HL-60/S4 treated with phorbol 12-myristate 13-acetate at 8.2 ng/mL for 4 days and 3 days (cell line): ENCODE data around the gene DCBLD2.

Experiments
- in situ Hi-C: fragments of 300-500 bp; cut with MboI; formaldehyde crosslinking; loops from 2 replicates; pipeline ENCODE4 v1.15.0; 2022; ENCODE audit warnings: low sequenced_read_pairs

The DCBLD2 gene, protein sequence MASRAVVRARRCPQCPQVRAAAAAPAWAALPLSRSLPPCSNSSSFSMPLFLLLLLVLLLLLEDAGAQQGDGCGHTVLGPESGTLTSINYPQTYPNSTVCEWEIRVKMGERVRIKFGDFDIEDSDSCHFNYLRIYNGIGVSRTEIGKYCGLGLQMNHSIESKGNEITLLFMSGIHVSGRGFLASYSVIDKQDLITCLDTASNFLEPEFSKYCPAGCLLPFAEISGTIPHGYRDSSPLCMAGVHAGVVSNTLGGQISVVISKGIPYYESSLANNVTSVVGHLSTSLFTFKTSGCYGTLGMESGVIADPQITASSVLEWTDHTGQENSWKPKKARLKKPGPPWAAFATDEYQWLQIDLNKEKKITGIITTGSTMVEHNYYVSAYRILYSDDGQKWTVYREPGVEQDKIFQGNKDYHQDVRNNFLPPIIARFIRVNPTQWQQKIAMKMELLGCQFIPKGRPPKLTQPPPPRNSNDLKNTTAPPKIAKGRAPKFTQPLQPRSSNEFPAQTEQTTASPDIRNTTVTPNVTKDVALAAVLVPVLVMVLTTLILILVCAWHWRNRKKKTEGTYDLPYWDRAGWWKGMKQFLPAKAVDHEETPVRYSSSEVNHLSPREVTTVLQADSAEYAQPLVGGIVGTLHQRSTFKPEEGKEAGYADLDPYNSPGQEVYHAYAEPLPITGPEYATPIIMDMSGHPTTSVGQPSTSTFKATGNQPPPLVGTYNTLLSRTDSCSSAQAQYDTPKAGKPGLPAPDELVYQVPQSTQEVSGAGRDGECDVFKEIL

DNA sequence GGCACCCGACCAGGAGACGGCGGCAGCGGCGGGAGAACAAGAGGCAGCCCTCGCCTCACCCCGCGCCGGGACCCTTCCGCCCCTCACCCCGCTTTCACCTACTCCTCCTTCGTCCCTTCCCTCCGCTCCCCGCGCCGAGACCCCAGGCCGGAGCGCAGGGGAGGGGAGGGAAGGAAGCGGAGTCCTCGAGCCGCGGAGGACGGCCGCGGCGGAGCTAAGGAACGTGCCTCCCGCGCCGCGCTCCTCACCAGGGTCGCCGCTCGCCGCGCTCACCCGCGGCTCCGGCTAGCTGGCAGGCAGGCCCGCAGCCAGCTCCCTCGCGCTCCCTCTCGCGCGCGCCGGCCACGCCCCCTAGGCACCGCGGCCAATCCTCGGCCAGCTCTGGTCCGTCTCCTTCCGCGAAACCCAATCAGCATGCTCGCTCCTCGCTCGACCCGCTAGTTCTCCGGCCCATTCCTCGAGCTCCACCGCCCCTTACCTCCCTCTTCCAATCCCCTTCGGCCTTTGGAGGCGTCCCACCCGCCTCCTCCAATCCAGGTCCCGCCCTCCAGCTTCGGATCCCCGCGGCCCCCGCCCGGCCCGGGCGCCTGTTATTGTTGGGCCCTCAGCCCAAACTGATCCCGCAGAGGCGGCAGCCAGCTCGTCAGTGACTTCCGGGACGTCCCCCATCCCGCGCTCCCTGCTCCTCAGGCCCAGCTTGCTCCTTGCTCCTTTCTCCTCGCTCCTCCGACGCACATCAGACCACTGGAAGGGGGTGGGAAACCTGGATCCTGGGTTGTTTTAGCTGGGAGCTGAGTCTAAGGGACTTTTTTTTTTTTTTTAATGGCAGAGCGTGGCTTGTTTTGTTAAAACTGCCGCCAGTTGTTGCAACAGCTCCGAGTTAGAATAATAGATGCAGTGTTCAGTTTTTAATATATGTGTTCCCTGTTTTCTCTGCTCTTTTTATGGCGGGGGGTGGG lies at the start of gene DCBLD2:
Gene DCBLD2, minus strand, starts transcription at position 304 of the 959 bp plus-strand sequence. CDS start 369 bp downstream, outside the sequence.
- in situ Hi-C loops, result no loop called here

DNA sequence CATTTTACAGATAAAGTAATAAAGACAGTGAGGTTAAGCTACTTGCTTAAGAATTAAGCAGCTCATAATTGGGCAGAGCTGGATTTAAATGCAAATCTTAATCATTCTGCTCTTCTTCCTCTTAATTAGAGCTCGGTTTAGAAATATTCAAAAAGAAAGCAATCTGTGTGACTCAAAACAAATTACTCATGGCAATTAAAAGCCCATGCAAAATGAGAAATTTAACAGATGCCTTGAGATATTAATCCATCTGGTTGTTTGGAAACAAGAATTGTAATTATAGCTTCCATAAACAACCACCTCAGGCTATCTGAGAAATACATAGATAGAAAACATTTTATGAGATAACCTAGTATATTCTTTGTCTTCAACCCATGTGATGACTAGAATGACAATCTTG lies 44.2 kb upstream of the DCBLD2 start:
- in situ Hi-C loops, result no loop called here

DNA sequence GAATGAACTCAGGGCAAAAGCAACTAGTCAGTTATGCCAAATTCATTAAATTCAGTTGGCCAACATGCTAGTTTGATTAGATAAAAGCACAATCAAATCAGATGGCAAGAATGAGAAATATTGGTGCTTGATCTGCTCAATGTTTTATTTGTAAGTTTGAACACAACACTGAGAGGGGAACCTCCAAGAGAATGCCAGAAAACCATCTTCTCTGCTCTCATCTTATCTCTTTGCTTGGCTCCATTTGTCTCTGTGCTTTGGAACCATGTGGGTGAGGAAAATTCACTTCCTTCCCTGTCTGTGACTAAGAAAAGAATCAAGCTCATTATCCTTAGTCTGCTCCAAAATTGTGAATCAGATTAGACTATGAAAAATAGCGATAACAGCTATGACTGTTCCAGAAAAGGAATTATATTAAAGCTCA lies 43.6 kb upstream of the DCBLD2 start:
- in situ Hi-C loops, result no loop called here

DNA sequence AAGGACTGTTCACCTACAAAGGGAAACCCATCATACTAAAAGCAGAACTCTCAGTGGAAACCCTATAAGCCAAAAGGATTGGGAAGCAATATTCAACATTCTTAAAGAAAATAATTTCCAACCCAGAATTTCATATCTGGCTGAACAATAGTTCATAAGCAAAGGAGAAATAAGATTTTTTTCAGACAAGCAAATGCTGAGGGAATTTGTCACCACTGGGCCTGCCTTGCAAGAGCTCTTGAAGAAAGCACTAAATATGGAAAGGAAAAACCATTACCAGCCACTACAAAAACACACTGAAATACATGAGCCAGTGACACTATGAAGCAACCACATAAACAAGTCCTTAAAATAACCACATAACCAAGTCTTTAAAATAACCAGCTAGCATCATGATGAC lies 28.9 kb upstream of the DCBLD2 start:
- in situ Hi-C loops, result no loop called here

DNA sequence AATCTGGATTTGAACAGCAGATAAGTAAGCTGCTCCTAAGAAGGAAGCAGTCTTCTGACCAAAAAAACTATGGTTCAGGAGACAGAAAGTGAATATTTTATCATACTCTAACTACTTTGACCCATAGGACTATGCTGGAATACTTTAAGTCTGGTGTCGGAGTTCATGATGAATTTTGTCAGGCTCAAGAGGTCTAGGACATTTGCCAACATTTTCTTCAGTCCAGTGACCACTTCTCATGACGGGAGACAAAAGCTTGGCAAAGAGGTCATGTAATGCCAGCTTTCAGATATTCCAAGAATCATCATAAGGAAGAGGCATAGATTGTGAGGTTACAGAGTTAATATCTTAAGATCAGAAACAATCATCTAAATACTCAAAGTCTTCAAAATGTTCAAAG lies 20.5 kb upstream of the DCBLD2 start:
- in situ Hi-C loops, result no loop called here

DNA sequence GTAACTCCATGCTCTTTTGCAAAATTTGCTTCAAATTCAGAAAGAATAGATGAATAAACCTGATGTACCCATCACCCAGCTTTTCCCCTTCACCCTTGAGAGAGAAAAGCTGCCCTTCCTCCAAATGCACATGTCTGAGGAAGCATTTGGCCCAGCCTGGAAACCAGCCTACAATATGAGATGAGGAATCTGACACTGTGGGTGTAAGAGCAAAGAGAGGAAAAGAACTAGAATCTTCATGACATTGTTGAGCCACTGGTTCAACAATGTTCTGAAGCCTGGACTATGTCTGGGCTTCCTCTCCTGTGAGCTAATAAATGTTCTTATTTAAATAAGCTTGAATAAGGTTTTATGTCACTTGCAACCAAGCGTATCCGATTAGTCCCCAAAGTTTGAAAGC lies 18.7 kb upstream of the DCBLD2 start:
- in situ Hi-C loops, result no loop called here

DNA sequence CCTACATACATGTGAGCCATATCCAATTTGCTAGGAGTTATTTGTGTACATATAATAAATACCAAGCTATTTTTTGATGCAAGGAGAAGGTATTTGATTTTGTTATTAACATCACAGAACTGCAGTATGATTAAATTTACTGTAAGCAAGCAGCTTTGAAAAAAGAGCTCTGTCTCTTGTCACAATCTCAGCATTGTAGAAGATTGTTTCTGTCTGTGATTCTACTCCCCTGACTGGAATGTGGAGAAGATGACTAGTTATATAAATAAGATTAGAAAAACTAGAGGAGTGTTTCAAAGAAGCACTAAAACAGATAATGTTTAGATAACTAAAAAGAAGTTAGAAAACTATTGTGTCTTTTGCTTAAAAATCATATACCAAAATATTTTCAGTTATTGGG lies 17.1 kb upstream of the DCBLD2 start:
- in situ Hi-C loops, result no loop called here

DNA sequence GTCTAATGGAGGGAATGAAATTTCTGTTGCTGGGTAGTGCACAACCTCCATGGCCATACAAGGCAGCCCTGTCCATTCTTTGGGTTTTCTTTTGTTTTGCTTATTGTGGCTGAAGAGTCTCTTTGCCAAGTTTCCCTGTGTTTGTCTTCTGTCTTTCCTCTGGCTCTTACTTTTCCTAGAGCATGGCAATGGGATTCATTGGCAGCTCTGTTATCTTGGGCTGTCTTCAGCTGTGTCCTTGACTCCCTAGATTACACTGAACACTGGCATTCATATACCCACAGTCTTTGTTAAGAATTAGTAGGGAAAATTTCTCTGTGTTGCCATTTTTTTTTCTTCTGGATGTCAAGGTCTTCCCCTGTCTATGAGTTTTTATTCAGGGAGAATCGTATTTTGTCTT lies 16.1 kb upstream of the DCBLD2 start:
- in situ Hi-C loops, result no loop called here

DNA sequence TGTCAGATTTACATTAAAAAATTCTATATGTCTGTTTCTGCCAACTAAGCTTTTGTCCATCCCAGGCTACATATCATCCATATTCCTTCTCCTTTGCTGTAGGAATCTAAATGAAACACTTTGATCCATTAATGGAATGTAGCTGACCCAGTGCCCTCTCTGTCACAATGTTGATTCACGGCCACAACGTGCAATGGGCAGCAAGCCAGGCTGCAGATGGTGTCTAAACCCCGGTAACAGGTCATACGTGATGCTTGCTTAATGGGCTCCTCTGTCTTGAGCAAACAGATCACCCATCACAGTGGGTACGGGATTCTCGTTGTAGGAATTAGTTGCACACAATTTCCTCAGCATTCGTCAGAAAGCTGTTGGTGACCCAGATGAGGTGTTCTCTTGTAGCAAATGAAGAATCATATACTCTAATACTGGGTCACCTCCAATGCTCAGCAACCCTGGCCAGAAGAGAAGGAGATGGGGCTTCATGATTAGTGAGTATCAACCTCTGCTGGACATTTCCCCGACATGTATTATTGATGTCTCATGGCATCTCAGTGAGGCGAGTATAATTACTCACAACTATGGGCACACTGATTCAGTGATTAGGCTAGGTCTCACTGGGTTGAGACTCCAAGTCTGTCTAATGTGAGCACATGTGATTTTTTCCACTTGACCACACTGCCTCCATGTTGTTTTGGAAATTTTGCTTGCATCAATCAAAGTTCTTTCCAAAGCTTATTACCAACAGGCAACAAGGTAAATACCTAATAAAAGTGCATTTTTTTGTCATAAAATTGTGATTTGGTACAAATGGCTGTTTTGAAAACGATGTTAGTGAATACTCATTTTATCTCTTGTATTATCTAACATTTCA lies 12.9 kb upstream of the DCBLD2 start:
- in situ Hi-C loops, result no loop called here

DNA sequence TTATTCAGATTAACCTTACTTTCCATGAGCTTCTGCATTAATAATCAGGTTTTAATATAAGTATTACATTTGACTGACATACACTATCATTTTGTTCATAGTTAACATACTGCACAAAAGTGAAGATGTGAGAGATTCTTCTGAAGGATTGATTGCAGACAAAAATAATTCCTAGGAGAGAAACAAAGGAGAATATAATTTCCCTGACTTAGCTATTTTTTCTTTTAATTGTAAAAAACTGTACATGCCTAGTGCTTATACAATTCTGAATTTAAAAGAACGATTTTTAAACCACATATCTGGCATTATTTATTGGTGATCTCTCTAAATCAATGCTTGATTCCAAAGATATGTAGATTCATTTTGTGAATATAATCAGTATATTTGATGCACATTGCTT lies 11.0 kb upstream of the DCBLD2 start:
- in situ Hi-C loops, result no loop called here

DNA sequence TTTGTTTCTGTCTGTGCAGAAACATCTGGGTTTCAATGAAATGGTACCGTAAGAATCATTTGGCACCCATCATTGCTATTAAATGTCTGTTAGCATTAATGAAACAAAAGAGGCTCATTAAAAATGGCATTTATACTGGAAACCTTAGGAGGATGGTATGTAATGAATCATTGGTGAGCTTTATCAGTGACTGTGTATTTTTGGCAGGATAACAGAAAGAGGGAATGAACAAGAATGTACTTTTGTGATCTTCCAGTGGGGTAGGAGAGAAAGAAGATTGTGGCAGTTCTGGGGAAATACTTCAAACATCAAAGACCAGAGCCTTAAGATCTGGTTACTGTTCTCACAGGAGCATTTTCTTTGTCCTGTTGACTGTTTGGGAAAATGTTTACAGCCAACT lies 4.7 kb upstream of the DCBLD2 start:
- in situ Hi-C loops, result no loop called here

DNA sequence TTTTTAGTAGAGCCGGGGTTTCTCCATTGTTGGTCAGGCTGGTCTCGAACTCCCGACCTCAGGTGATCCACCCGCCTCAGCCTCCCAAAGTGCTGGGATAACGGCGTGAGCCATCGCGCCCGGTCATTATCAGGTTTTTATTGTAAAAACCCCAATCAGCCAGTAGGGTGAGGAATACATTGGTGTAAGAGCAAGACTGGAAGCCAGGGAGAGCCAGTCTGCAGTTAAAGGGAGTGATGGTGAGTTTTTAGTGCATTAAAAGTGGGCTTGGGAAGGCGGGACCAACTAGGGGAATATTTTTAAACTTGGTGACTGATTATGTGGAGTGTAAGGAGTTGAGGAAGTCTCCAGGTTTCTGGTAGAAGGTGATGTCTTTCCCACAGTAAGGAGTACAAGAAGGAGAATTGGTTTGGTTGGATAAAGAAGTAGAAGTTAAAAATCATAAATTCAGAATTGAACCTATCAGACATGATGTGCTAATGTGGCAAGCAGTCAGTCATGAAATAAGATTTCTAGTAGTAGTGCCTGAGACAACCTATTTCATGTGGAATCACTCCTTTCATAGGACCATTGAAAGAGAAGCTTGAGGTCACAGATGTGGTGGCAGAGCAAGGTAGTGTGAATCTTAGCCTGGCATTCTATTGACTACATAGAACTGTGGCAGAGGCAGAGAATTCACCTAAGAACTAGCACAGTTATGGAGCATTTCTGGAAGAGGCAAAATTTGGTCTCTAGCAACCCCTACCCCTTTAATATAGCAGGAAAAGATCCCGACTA lies 2.4 kb upstream of the DCBLD2 start:
- in situ Hi-C loops, result no loop called here

DNA sequence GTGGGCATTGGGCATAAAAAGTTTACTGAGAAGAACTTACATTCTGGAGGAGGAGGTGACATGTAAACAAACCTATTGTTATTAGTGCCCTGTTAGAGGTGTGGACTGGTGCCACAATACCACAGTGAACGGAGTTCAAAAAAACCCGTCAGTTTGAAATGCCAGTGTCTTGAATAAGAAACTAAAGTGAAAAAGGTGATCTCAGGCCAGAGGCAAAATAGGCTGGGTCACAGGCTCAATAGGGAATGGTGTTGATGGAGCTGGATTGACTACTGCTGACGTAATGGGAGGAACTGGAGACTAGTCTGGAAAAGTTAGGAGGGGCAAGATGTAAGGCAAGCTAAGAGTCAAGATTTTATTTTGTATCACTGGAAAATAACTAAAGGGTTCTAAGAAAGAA lies 1.6 kb upstream of the DCBLD2 start:
- in situ Hi-C loops, result no loop called here

DNA sequence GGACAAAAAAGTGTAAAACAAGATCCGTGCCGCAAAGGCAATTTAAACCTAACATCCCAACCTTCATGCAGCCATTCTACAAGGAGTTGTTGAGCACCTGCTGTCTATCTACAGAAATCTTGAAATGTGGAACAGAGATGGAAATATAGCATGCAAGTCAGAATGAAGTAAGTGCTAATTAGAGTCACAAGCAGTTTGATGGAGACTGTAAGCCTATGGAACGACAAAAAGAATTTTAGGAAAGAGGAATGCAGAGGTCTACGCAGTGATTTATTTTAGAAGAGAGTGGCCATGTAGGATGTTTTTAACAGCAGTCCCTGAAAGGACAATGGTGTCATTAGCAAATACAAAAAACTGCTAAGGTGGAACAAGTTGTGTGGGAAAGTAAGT lies 851 bp upstream of the DCBLD2 start:
- in situ Hi-C loops, result no loop called here

DNA sequence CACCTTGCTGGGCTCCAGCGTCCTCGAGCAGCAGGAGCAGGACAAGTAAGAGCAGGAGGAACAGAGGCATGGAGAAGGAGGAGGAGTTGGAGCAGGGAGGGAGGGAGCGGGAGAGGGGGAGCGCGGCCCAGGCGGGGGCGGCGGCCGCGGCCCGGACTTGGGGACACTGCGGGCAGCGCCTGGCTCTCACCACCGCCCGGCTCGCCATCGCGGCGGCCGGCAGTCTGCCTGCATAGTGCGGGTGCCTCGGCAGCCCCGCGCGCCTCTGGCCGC lies 440 bp downstream of the DCBLD2 start:
- in situ Hi-C loops, result no loop called here

DNA sequence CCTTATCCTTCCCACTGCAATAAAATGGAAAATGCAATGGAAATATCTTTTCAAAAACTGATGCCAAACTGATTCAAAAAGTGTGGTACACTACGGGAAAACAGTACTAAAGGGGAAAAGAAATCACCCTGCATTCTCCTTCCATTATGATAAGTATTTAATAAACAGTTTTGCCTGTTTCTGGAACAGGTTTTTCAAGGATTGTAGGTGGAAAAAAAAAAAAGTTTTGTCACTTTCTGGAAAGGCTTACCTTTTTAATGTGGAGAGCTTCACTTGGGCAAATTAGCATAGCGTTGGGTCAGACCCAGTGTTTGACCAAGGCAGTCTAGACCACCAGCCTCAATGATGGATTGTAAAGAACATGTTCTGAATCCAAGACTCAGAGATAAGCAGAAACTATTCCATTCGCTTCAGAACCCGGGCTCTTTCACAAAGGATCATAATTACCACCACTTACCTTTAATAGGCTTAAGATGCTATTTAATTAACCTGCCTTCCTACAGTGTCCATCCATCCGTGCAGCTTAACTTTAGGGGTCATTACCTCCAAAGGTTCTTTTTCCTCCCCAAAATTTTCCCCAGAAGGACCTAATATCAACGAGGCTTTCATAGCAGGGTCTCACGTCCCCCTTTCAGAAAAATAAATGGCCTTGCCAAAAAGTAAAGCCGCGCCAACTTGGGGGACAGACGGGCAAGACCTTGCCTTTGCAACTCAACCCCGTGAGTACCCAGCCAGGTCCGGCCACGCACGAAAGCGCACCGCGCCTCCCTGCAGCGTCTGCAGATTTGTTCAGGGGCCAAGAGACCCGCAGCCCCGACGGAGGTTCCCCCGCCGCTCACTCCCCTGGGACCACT lies 1.0 kb downstream of the DCBLD2 start:
- in situ Hi-C loops, result no loop called here

DNA sequence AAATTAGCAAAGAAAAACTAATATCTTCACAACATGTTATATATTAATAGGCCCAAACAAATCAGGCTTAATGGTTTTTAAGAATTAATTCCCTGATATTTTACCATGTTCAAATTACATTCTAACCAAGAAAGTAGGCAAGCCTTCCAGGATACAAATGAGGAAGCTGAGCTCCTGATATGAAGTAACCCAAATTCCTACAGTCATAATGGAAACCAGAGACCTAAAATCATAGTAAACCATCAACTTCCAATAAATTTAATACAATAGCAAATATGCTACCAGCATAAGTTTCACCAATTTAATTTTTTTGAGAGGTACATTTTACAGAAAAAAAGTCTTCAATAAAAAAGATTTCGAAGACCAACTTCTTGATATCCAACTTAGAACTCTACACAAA lies 3.8 kb downstream of the DCBLD2 start:
- in situ Hi-C loops, result no loop called here

DNA sequence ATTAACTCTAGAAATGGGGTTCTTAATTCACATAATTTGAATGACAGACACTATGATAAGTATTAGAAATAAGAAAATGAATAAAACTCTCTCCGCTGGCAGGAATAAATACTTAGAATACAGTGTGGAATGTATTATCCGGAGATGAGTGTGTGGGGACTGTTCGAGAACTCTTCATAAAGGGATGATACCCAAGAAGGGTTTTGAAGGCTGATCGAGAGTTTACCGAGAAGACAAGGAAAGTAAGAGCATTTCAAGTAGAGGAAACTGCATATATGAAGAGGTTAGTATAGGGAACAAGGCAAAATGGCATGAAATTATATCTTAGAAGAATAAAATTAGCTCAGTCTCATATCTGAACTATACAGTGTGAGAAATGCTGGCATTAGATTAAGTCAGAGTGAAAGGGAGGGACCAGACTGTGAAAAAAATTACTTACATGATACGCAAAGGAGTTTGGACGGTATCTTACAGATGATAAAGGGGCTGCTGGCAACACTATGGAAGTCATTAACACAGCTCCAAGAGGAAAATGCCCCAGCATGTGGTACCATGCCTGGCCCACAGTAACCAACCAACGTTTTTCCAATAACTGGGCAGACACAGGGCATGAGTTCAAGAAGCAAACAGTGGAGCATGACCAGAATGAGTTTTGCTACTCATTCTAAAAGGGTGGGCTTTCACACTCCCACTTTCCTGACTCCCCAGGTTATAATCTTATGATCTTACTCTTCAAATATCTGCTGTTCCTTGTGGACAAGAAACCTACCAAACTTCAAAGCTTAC lies 6.5 kb downstream of the DCBLD2 start:
- in situ Hi-C loops, result no loop called here
